Measurements from ENCODE around the gene PDE4D. TPM values are rescaled to one million over a fixed set of nuclear protein-coding genes. Genes with fewer than 3 reads are reported as not detected.

PDE4D gene
- polyA plus RNA-seq, 1 donor (not counting 4 experiments of a cell fraction or from before 2014, with no cell fraction given): 3.6 TPM

DNA sequence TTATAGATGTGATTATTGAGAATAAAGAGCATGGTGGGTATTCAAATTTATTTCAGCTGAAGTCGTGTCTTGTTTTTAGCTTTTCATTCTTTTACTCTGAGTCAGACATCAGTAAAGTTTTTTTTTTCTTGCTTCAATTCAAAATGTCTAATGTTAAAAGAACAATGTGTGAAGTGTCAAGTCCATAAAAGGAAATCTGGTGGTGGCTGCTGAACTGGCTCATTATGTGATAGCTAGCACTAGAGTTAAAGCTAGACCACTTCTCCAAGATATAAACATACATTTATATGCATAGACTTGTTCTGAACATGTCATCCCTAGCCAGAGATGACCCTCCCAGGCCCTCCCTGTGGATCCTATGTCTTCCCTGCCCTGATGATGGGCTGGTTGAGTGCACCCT, 972.4 kb downstream of the PDE4D start:
- Histone ChIP-seq H3K4me2 (ENCODE audit: control insufficient read depth, extremely low read depth, insufficient read depth, low read depth, low read length) (no peak overlapping the region), H3K4me1 (ENCODE audit: control insufficient read depth, extremely low read depth, insufficient read depth, low read length) (peaks cover 9% of the 10 kb centered on the region), H4K20me1 (ENCODE audit: control insufficient read depth, extremely low read depth, insufficient read depth, low read length) (no peaks in the 10 kb centered on the region), H3K4me3 (ENCODE audit: control insufficient read depth in 2 of 3, extremely low read depth in 1 of 3, insufficient read depth in 2 of 3, low read depth in 1 of 3, low read length in 3 of 3) (no peak overlapping the region), H3K79me2 (ENCODE audit: control insufficient read depth, insufficient read depth, low read length) (no peaks in the 10 kb centered on the region), H3K27ac (ENCODE audit: control insufficient read depth, insufficient read depth, low read length) (no peak overlapping the region), H3K9me1 (ENCODE audit: control insufficient read depth, extremely low read depth, insufficient read depth, low read length) (no peaks in the 10 kb centered on the region), H3K9me3 (ENCODE audit: control insufficient read depth, low read depth, low read length) (no peaks in the 10 kb centered on the region), H3K36me3 (ENCODE audit: control insufficient read depth in 2 of 2, extremely low read depth in 1 of 2, insufficient read depth in 2 of 2, low read length in 2 of 2) (no peaks in the 10 kb centered on the region), H3K9ac (ENCODE audit: control insufficient read depth, extremely low read depth, insufficient read depth, low read length) (no peak overlapping the region), H2AFZ (ENCODE audit: control insufficient read depth, low read length) (no peak overlapping the region), H3K27me3 (ENCODE audit: control insufficient read depth, extremely low read depth, insufficient read depth, low read length) (peaks cover 4% of the 10 kb centered on the region)
- TF ChIP-seq, protein P1, sequence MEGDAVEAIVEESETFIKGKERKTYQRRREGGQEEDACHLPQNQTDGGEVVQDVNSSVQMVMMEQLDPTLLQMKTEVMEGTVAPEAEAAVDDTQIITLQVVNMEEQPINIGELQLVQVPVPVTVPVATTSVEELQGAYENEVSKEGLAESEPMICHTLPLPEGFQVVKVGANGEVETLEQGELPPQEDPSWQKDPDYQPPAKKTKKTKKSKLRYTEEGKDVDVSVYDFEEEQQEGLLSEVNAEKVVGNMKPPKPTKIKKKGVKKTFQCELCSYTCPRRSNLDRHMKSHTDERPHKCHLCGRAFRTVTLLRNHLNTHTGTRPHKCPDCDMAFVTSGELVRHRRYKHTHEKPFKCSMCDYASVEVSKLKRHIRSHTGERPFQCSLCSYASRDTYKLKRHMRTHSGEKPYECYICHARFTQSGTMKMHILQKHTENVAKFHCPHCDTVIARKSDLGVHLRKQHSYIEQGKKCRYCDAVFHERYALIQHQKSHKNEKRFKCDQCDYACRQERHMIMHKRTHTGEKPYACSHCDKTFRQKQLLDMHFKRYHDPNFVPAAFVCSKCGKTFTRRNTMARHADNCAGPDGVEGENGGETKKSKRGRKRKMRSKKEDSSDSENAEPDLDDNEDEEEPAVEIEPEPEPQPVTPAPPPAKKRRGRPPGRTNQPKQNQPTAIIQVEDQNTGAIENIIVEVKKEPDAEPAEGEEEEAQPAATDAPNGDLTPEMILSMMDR (optimal IDR thresholded peaks at IDR 0.05 in 1 of 3, IDR thresholded peaks at IDR 0.05 in 1 of 3, conservative IDR thresholded peaks at IDR 0.05 in 1 of 3; ENCODE audit: extremely low read depth in 1 of 3, insufficient read depth in 2 of 3, low read length in 3 of 3): no peak
- FAIRE-seq (no peak), DNase-seq (ENCODE audit: low read depth, low spot score) (no peak)
- dilution Hi-C loops (cut with MboI; ENCODE audit: extremely low pct_ligation_motif_present, low sequenced_read_pairs): no loop called here

DNA sequence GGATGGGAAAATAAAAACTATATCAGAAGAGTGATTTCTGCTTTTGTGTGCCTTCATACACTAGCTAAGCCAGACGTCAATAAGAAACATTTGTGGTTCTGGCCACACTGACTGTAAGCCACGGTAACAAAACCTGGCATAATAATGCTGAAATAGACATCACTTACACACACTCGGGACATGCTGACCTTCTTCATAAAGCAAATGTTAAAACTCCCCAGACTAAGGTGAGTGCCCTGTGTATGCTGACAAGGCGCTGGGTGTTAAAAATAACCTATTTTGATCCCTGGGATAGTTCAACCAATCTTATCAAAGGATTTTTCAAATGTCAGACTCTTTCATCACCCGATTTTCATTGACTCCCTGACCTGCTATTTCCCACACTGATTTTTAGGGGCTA, 973.7 kb downstream of the PDE4D start:
- FAIRE-seq: no peak
- H3K79me2 ChIP-seq (ENCODE audit: control insufficient read depth, insufficient read depth, low read length): no peaks in the 10 kb centered on the region

More for the DNA sequence above, 973.7 kb downstream of the PDE4D start:
- TF ChIP-seq, protein P1 (optimal IDR thresholded peaks at IDR 0.05 in 1 of 3, IDR thresholded peaks at IDR 0.05 in 1 of 3, conservative IDR thresholded peaks at IDR 0.05 in 1 of 3; ENCODE audit: extremely low read depth in 1 of 3, insufficient read depth in 2 of 3, low read length in 3 of 3): no peak
- TF ChIP-seq EZH2 (IDR thresholded peaks at IDR 0.05; ENCODE audit: low read length): no peak
- Histone ChIP-seq H3K9me3 (ENCODE audit: control insufficient read depth, low read depth, low read length) (no peaks in the 10 kb centered on the region), H3K27me3 (ENCODE audit: control insufficient read depth, extremely low read depth, insufficient read depth, low read length) (no peaks in the 10 kb centered on the region), H3K4me1 (ENCODE audit: control insufficient read depth, extremely low read depth, insufficient read depth, low read length) (peaks cover 9% of the 10 kb centered on the region), H3K4me2 (ENCODE audit: control insufficient read depth, extremely low read depth, insufficient read depth, low read depth, low read length) (no peak overlapping the region), H3K27ac (ENCODE audit: control insufficient read depth, insufficient read depth, low read length) (no peak overlapping the region), H4K20me1 (ENCODE audit: control insufficient read depth, extremely low read depth, insufficient read depth, low read length) (no peaks in the 10 kb centered on the region), H3K9ac (ENCODE audit: control insufficient read depth, extremely low read depth, insufficient read depth, low read length) (no peak overlapping the region), H3K9me1 (ENCODE audit: control insufficient read depth, extremely low read depth, insufficient read depth, low read length) (no peaks in the 10 kb centered on the region), H2AFZ (ENCODE audit: control insufficient read depth, low read length) (no peak overlapping the region), H3K4me3 (ENCODE audit: control insufficient read depth in 2 of 3, extremely low read depth in 1 of 3, insufficient read depth in 2 of 3, low read depth in 1 of 3, low read length in 3 of 3) (no peak overlapping the region), H3K36me3 (ENCODE audit: control insufficient read depth in 2 of 2, extremely low read depth in 1 of 2, insufficient read depth in 2 of 2, low read length in 2 of 2) (no peaks in the 10 kb centered on the region)
- dilution Hi-C loops (cut with MboI; ENCODE audit: extremely low pct_ligation_motif_present, low sequenced_read_pairs): no loop called here
- no peak for DNase-seq (ENCODE audit: low read depth, low spot score)

Small RNA genes lying within 50 kb of the gene (small RNA-seq; reads per million reads assigned to genes)
- 2.3 to 252 (median 67.8) reads per million in 3 experiments for gene MIR582 (ENCODE audit: insufficient read length in 3 of 3, low read depth in 3 of 3, low replicate concordance in 1 of 3)
